ENCODE data around the gene CIC.

GRCh38 chr19:42295831-42296525, 26.9 kb downstream of the CIC start:
- peak; percentile 86 for TF ChIP-seq CTCF (IDR thresholded peaks at IDR 0.05; ENCODE audit: insufficient read depth, low read length, poor library complexity, severe bottlenecking)
- TF ChIP-seq EZH2phosphoT487 (conservative IDR thresholded peaks at IDR 0.05; ENCODE audit: low read length), result no peak
